Measurements from ENCODE around the gene TK2.

Gene TK2

GRCh38 chr16:66553223-66553622, 3.3 kb upstream of the TK2 start:
- peaks cover 5% of the 10 kb centered on the region; the same call in 1 of the 2 replicates for H3K4me1 ChIP-seq (ENCODE audit: insufficient read depth, low read length)
- no peak overlapping the region for H3K9ac ChIP-seq (ENCODE audit: low read depth, low read length)
- H3K9me3 ChIP-seq (ENCODE audit: insufficient read depth, low read depth, low read length), result no peaks in the 10 kb centered on the region
- H3K27ac ChIP-seq (ENCODE audit: low read length), result no peak overlapping the region
- H3K36me3 ChIP-seq (ENCODE audit: insufficient read depth, low read depth, low read length), result peaks cover 4% of the 10 kb centered on the region; the same call in 1 of the 2 replicates
- peak overlapping the region; percentile 76; the same call in 1 of the 2 replicates for H3K4me3 ChIP-seq (ENCODE audit: low read length)
- H3K27me3 ChIP-seq (ENCODE audit: insufficient read depth, low read length), result peaks cover 23% of the 10 kb centered on the region

GRCh38 chr16:66552286-66553177, 2.6 kb upstream of the TK2 start, which contains the start of gene CKLF:
Gene CKLF, plus strand, starts transcription at chr16:66552576. Its CDS starts 140 bp downstream, at chr16:66552716.
- Histone ChIP-seq H3K4me3 (ENCODE audit: low read length) (peak within 1 kb of the TSS; percentile 76), H3K36me3 (ENCODE audit: insufficient read depth, low read depth, low read length) (0 out of 2 replicates have a peak, but pooled peaks cover 3% of the 10 kb centered on the region), H3K9me3 (ENCODE audit: insufficient read depth, low read depth, low read length) (no peaks in the 10 kb centered on the region), H3K4me1 (ENCODE audit: insufficient read depth, low read length) (peaks cover 5% of the 10 kb centered on the region; the same call in 1 of the 2 replicates), H3K27me3 (ENCODE audit: insufficient read depth, low read length) (peaks cover 23% of the 10 kb centered on the region), H3K27ac (ENCODE audit: low read length) (peak within 1 kb of the TSS; percentile 72), H3K9ac (ENCODE audit: low read depth, low read length) (peak within 1 kb of the TSS; percentile 84; the same call in 1 of the 2 replicates)

DNA sequence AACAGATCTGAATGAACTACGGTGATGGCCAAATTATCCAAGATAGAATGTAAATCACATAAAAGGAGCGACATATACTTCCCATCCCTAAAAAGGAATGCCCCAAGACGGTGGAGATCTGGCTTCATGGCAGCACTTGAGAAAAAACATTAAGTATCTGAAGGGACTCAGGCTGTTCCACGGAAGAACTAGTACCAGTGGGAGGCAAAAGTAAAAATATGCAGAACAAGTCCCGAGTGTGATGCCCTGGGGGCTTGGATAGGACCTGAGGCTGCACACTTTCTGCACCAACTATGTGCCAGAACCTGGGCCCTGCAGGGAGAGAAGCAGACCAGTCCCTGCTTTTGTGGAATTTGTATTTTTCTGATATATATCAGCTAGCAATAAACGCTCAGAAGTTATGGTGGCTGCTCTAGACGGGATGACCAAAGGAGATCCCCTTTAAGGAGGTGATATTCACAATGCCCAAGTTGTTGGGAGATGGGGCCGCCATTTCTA, 1.9 kb upstream of the TK2 start:
- Histone ChIP-seq H3K9me3 (ENCODE audit: insufficient read depth, low read depth, low read length) (no peaks in the 10 kb centered on the region), H3K27ac (ENCODE audit: low read length) (peak overlapping the region; percentile 72), H3K9ac (ENCODE audit: low read depth, low read length) (peak overlapping the region; percentile 84; the same call in 1 of the 2 replicates), H3K4me3 (ENCODE audit: low read length) (peak overlapping the region; percentile 76), H3K27me3 (ENCODE audit: insufficient read depth, low read length) (peaks cover 23% of the 10 kb centered on the region), H3K4me1 (ENCODE audit: insufficient read depth, low read length) (peaks cover 5% of the 10 kb centered on the region; the same call in 1 of the 2 replicates), H3K36me3 (ENCODE audit: insufficient read depth, low read depth, low read length) (0 out of 2 replicates have a peak, but pooled peaks cover 3% of the 10 kb centered on the region)

DNA sequence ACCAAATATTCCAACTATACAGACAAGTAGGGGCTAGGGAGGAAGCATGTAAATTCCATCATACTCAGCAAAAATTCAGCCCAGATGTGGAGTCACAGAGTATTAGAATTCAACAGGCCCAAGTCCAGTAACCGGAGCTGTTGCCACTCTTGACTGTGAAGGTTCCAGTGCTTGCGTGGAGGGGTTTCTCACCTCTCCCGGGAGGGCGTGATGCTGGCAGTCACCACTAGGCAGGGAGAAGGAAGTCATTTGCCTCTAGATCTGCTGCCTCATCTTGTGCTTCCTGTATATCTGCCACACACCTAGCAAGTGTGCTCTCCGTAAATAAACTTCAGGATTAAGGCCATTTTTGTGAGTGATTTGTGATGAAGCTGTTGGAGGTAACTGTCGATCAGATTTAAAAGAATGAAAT, 1.4 kb upstream of the TK2 start:
- H3K9me3 ChIP-seq (ENCODE audit: insufficient read depth, low read depth, low read length), result no peaks in the 10 kb centered on the region
- peaks cover 23% of the 10 kb centered on the region for H3K27me3 ChIP-seq (ENCODE audit: insufficient read depth, low read length)
- H3K4me3 ChIP-seq (ENCODE audit: low read length), result no peak overlapping the region
- H3K27ac ChIP-seq (ENCODE audit: low read length), result no peak overlapping the region
- peaks cover 5% of the 10 kb centered on the region; the same call in 1 of the 2 replicates for H3K4me1 ChIP-seq (ENCODE audit: insufficient read depth, low read length)
- H3K9ac ChIP-seq (ENCODE audit: low read depth, low read length), result peak overlapping the region; percentile 84; the same call in 1 of the 2 replicates
- H3K36me3 ChIP-seq (ENCODE audit: insufficient read depth, low read depth, low read length), result 0 out of 2 replicates have a peak, but pooled peaks cover 3% of the 10 kb centered on the region

GRCh38 chr16:66548868-66549267, 1.1 kb downstream of the TK2 start:
- H3K4me1 ChIP-seq (ENCODE audit: insufficient read depth, low read length), result peaks cover 5% of the 10 kb centered on the region; the same call in 1 of the 2 replicates
- H3K27me3 ChIP-seq (ENCODE audit: insufficient read depth, low read length), result peaks cover 22% of the 10 kb centered on the region
- no peak overlapping the region for H3K27ac ChIP-seq (ENCODE audit: low read length)
- H3K9ac ChIP-seq (ENCODE audit: low read depth, low read length), result peak overlapping the region; percentile 86; the same call in 1 of the 2 replicates
- H3K36me3 ChIP-seq (ENCODE audit: insufficient read depth, low read depth, low read length), result no peaks in the 10 kb centered on the region
- no peaks in the 10 kb centered on the region for H3K9me3 ChIP-seq (ENCODE audit: insufficient read depth, low read depth, low read length)
- H3K4me3 ChIP-seq (ENCODE audit: low read length), result peak overlapping the region; percentile 78; the same call in 1 of the 2 replicates

DNA sequence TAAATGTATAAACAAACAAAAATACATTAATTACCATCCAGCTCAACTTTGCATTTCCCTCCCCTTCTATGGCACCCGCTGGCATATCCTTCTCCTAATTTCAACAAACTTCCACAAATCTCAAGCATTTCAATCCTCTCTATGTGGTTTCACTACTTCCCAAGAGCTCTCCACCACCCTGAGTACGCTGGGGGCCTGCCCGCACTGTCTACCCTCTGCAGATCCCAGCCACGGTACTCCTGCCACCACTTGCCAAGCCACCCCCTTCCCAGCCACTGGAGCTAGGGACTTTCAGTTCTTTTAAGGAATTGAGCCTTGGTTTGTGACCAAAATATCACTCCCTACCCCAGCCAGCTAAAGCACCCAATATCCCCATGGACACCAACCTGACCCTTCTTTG, 1.9 kb downstream of the TK2 start:
- H3K27me3 ChIP-seq (ENCODE audit: insufficient read depth, low read length), result peaks cover 14% of the 10 kb centered on the region
- H3K36me3 ChIP-seq (ENCODE audit: insufficient read depth, low read depth, low read length), result no peaks in the 10 kb centered on the region
- peaks cover 5% of the 10 kb centered on the region; the same call in 1 of the 2 replicates for H3K4me1 ChIP-seq (ENCODE audit: insufficient read depth, low read length)
- no peak overlapping the region for H3K9ac ChIP-seq (ENCODE audit: low read depth, low read length)
- no peaks in the 10 kb centered on the region for H3K9me3 ChIP-seq (ENCODE audit: insufficient read depth, low read depth, low read length)
- H3K27ac ChIP-seq (ENCODE audit: low read length), result no peak overlapping the region
- H3K4me3 ChIP-seq (ENCODE audit: low read length), result no peak overlapping the region

GRCh38 chr16:66547101-66547989, 2.6 kb downstream of the TK2 start:
- no peak overlapping the region for H3K4me3 ChIP-seq (ENCODE audit: low read length)
- no peak overlapping the region for H3K27ac ChIP-seq (ENCODE audit: low read length)
- H3K9me3 ChIP-seq (ENCODE audit: insufficient read depth, low read depth, low read length), result no peaks in the 10 kb centered on the region
- peaks cover 8% of the 10 kb centered on the region; the same call in 1 of the 2 replicates for H3K27me3 ChIP-seq (ENCODE audit: insufficient read depth, low read length)
- H3K36me3 ChIP-seq (ENCODE audit: insufficient read depth, low read depth, low read length), result no peaks in the 10 kb centered on the region
- peaks cover 5% of the 10 kb centered on the region; the same call in 1 of the 2 replicates for H3K4me1 ChIP-seq (ENCODE audit: insufficient read depth, low read length)
- H3K9ac ChIP-seq (ENCODE audit: low read depth, low read length), result no peak overlapping the region

GRCh38 chr16:66544016-66544757, 5.7 kb downstream of the TK2 start:
- no peak overlapping the region for H3K27ac ChIP-seq (ENCODE audit: low read length)
- no peaks in the 10 kb centered on the region; the same call in 1 of the 2 replicates for H3K4me1 ChIP-seq (ENCODE audit: insufficient read depth, low read length)
- H3K27me3 ChIP-seq (ENCODE audit: insufficient read depth, low read length), result no peaks in the 10 kb centered on the region
- H3K9me3 ChIP-seq (ENCODE audit: insufficient read depth, low read depth, low read length), result no peaks in the 10 kb centered on the region
- no peak overlapping the region for H3K4me3 ChIP-seq (ENCODE audit: low read length)
- H3K9ac ChIP-seq (ENCODE audit: low read depth, low read length), result no peak overlapping the region
- H3K36me3 ChIP-seq (ENCODE audit: insufficient read depth, low read depth, low read length), result no peaks in the 10 kb centered on the region

DNA sequence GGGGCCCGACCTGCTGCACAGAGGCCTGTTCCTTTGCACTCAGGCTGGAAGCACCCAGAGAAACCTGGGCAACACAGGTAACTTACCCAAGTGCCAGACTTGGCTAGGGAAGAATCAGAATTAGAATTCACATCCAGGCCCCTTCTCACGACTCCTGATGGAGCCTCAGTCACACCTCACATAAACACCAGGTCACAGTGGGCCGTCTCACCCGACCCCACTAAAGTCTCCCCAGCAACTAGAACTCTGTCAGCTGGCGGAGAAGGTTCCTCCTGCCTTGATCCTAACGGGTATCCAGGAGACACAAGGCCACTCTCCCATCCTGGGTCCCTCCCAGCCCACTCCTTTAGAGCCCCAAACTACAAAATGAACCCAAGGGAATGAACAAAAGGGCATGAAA, 6.4 kb downstream of the TK2 start:
- Histone ChIP-seq H3K36me3 (ENCODE audit: insufficient read depth, low read depth, low read length) (no peaks in the 10 kb centered on the region), H3K9me3 (ENCODE audit: insufficient read depth, low read depth, low read length) (no peaks in the 10 kb centered on the region), H3K9ac (ENCODE audit: low read depth, low read length) (no peak overlapping the region), H3K4me1 (ENCODE audit: insufficient read depth, low read length) (no peaks in the 10 kb centered on the region; the same call in 1 of the 2 replicates), H3K27ac (ENCODE audit: low read length) (no peak overlapping the region), H3K27me3 (ENCODE audit: insufficient read depth, low read length) (no peaks in the 10 kb centered on the region), H3K4me3 (ENCODE audit: low read length) (no peak overlapping the region)

GRCh38 chr16:66542396-66542795, 7.5 kb downstream of the TK2 start:
- Histone ChIP-seq H3K27ac (ENCODE audit: low read length) (no peak overlapping the region), H3K9me3 (ENCODE audit: insufficient read depth, low read depth, low read length) (no peaks in the 10 kb centered on the region), H3K27me3 (ENCODE audit: insufficient read depth, low read length) (no peaks in the 10 kb centered on the region), H3K9ac (ENCODE audit: low read depth, low read length) (no peak overlapping the region), H3K36me3 (ENCODE audit: insufficient read depth, low read depth, low read length) (no peaks in the 10 kb centered on the region), H3K4me3 (ENCODE audit: low read length) (no peak overlapping the region), H3K4me1 (ENCODE audit: insufficient read depth, low read length) (no peaks in the 10 kb centered on the region; the same call in 1 of the 2 replicates)

Measured in iPS-20b (cell line).